ENCODE data around the gene NEAT1.

Gene NEAT1

DNA sequence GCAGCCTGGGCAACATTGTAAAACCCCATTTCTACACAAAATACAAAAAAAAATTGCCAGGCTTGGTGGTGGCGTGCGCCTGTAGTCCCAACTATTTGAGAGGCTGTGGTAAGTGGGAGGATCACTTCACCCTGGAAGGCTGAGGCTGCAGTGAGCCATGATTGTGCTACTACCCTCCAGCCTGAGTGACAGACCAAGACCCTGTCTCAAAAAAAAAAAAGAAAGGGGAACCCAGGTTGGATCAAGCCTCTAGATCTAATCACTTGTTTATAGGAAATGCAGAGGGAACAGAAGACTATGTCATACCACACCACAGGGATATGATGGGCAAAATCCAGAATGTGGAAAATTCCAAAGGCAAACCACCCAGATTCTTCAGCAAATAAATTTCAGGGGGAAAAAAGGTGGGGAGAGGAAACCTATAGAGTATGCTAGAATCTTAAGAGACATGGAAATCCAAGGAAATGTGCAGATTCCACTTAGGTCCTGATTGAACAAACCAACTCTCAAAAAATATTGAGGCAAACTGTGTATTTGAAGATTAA is 59.8 kb downstream of the NEAT1 start:
- no peaks in the 10 kb centered on the region for H4K20me1 ChIP-seq (ENCODE audit: insufficient read depth, low read length, poor library complexity, severe bottlenecking)
- H3K4me2 ChIP-seq (ENCODE audit: low read depth, low read length, poor library complexity, severe bottlenecking): no peak overlapping the region
- TF ChIP-seq, protein P1, sequence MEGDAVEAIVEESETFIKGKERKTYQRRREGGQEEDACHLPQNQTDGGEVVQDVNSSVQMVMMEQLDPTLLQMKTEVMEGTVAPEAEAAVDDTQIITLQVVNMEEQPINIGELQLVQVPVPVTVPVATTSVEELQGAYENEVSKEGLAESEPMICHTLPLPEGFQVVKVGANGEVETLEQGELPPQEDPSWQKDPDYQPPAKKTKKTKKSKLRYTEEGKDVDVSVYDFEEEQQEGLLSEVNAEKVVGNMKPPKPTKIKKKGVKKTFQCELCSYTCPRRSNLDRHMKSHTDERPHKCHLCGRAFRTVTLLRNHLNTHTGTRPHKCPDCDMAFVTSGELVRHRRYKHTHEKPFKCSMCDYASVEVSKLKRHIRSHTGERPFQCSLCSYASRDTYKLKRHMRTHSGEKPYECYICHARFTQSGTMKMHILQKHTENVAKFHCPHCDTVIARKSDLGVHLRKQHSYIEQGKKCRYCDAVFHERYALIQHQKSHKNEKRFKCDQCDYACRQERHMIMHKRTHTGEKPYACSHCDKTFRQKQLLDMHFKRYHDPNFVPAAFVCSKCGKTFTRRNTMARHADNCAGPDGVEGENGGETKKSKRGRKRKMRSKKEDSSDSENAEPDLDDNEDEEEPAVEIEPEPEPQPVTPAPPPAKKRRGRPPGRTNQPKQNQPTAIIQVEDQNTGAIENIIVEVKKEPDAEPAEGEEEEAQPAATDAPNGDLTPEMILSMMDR (conservative IDR thresholded peaks at IDR 0.05; ENCODE audit: low read length): no peak
- no peak for TF ChIP-seq EZH2phosphoT487 (IDR thresholded peaks at IDR 0.05; ENCODE audit: borderline replicate concordance)
- no peak overlapping the region for H2AFZ ChIP-seq (ENCODE audit: low read length)
- H3K9ac ChIP-seq (ENCODE audit: low read depth, low read length, poor library complexity, severe bottlenecking): no peak overlapping the region
- no peak overlapping the region for H3K4me3 ChIP-seq (ENCODE audit: low read length, poor library complexity, severe bottlenecking)
- no peaks in the 10 kb centered on the region for H3K27me3 ChIP-seq (ENCODE audit: insufficient read depth, low read length, poor library complexity, severe bottlenecking)
- H3K4me1 ChIP-seq (ENCODE audit: insufficient read depth, low read length, poor library complexity, severe bottlenecking): peaks cover 10% of the 10 kb centered on the region
- no peaks in the 10 kb centered on the region for H3K9me3 ChIP-seq (ENCODE audit: insufficient read depth, low read depth, low read length)
- no peaks in the 10 kb centered on the region for H3K36me3 ChIP-seq (ENCODE audit: insufficient read depth, low read length)
- no peaks in the 10 kb centered on the region for H3F3A ChIP-seq (ENCODE audit: low read depth)
- peaks cover 9% of the 10 kb centered on the region; the same call in 1 of the 2 replicates for H3K79me2 ChIP-seq (ENCODE audit: insufficient read depth, low read length)
- no peaks in the 10 kb centered on the region for H3K9me2 ChIP-seq (replicated peaks; ENCODE audit: low read depth, low read length)

DNA sequence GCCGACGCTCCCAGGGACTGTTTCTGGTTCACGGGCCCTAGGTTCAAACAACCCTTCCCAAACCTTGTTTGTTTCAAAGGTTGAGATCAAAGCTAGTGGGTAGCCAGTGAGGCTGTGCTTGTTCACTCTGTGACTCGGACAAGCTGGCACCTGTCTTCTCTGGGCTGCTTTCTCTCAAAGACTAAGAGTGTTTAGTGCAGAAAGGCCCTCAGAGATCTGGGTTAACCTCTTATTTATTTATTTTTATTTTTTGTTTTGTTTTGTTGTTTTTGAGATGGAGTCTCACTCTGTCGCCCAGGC is 63.3 kb downstream of the NEAT1 start:
- Histone ChIP-seq H3K9ac (ENCODE audit: low read depth, low read length, poor library complexity, severe bottlenecking) (no peak overlapping the region), H3K36me3 (ENCODE audit: insufficient read depth, low read length) (no peaks in the 10 kb centered on the region), H3K9me2 (replicated peaks; ENCODE audit: low read depth, low read length) (no peaks in the 10 kb centered on the region), H3K4me2 (ENCODE audit: low read depth, low read length, poor library complexity, severe bottlenecking) (no peak overlapping the region), H3K4me3 (ENCODE audit: low read length, poor library complexity, severe bottlenecking) (no peak overlapping the region), H3K27me3 (ENCODE audit: insufficient read depth, low read length, poor library complexity, severe bottlenecking) (no peaks in the 10 kb centered on the region), H4K20me1 (ENCODE audit: insufficient read depth, low read length, poor library complexity, severe bottlenecking) (no peaks in the 10 kb centered on the region), H3K79me2 (ENCODE audit: insufficient read depth, low read length) (no peaks in the 10 kb centered on the region), H3K9me3 (ENCODE audit: insufficient read depth, low read depth, low read length) (no peaks in the 10 kb centered on the region), H3K4me1 (ENCODE audit: insufficient read depth, low read length, poor library complexity, severe bottlenecking) (peaks cover 26% of the 10 kb centered on the region), H3F3A (ENCODE audit: low read depth) (no peaks in the 10 kb centered on the region), H2AFZ (ENCODE audit: low read length) (no peak overlapping the region)
- TF ChIP-seq, protein P1 (conservative IDR thresholded peaks at IDR 0.05; ENCODE audit: low read length): no peak
- TF ChIP-seq EZH2phosphoT487 (IDR thresholded peaks at IDR 0.05; ENCODE audit: borderline replicate concordance): no peak

DNA sequence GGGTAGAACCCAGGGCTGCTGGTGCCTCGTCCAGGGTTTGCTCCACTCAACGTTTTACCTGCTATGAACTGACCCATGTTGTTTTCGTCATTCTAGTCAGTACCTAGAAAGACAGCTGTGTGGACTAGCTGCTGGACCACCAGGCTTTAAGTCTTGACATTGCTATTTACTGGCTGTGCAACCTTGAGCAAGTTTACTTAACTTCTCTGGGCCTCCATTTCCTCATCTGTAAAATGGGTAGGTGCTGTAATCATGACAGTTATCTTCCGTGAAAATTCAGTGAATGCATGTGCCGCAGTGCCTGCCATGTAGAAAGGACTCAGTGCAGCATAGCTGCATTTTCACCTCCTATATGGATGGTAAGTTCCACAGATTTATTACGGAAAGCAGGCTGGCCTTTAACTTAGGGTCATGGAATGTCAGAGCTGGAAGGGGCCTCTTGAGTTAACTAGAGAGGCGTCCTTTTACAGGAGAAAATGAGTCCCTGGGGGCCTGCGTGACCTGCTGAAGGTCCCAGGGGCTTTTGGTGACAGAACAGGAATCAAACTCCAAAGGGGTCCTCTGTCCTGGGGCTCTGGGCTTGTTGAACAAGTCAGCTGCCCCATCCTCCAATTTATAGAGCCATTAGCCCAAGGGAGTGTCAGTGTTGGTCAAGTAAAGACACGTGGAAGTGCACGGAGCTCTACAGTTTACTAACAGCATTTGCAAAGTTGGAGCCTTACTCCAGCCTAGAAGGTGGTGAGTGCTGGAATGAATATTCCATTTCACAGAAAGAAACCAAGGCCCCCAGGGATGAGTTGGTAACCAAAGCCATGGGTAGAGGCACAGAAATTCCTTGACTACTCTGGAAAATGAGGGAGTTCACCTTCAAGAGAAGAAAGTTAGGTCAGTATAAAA is 64.2 kb downstream of the NEAT1 start:
- Histone ChIP-seq H3K36me3 (ENCODE audit: insufficient read depth, low read length) (no peaks in the 10 kb centered on the region), H3K4me3 (ENCODE audit: low read length, poor library complexity, severe bottlenecking) (peak overlapping the region; percentile 49), H3K9ac (ENCODE audit: low read depth, low read length, poor library complexity, severe bottlenecking) (peak overlapping the region; percentile 51), H2AFZ (ENCODE audit: low read length) (peak overlapping the region; percentile 32; the same call in 1 of the 2 replicates), H3K79me2 (ENCODE audit: insufficient read depth, low read length) (no peaks in the 10 kb centered on the region), H3F3A (ENCODE audit: low read depth) (no peaks in the 10 kb centered on the region), H3K4me2 (ENCODE audit: low read depth, low read length, poor library complexity, severe bottlenecking) (peak overlapping the region; percentile 79), H3K9me3 (ENCODE audit: insufficient read depth, low read depth, low read length) (no peaks in the 10 kb centered on the region), H3K4me1 (ENCODE audit: insufficient read depth, low read length, poor library complexity, severe bottlenecking) (peaks cover 32% of the 10 kb centered on the region), H4K20me1 (ENCODE audit: insufficient read depth, low read length, poor library complexity, severe bottlenecking) (no peaks in the 10 kb centered on the region), H3K9me2 (replicated peaks; ENCODE audit: low read depth, low read length) (no peaks in the 10 kb centered on the region), H3K27me3 (ENCODE audit: insufficient read depth, low read length, poor library complexity, severe bottlenecking) (no peaks in the 10 kb centered on the region)
- TF ChIP-seq, protein P1 (conservative IDR thresholded peaks at IDR 0.05; ENCODE audit: low read length): no peak
